Activated naive CD8-positive, alpha-beta T cell treated with anti-CD3 and anti-CD28 coated beads, Interleukin-2, amount 50 U/mL, for 24 hours (primary cell): ENCODE data around the gene SCN1A.

Source experiments
- ATAC-seq: fragments of 150-1000 bp; cut with Tn5 transposase; one replicate; pipeline ENCODE4 v1.10.0; 2021
- DNase-seq: peaks from one replicate; pipeline ENCODE4 v3.0.0; 2021
- H3K27ac Mint-ChIP-seq: one replicate; pipeline ENCODE4 v1.8.0; 2021; ENCODE audit warnings: mild to moderate bottlenecking, mixed read lengths
- H3K27me3 Mint-ChIP-seq: one replicate; pipeline ENCODE4 v1.8.0; 2021; ENCODE audit warnings: mixed read lengths
- H3K36me3 Mint-ChIP-seq: one replicate; pipeline ENCODE4 v1.8.0; 2021; ENCODE audit warnings: low read depth, mixed read lengths
- H3K4me1 Mint-ChIP-seq: one replicate; pipeline ENCODE4 v1.8.0; 2021; ENCODE audit warnings: mixed read lengths
- H3K4me3 Mint-ChIP-seq: one replicate; pipeline ENCODE4 v1.8.0; 2021; ENCODE audit warnings: mild to moderate bottlenecking, moderate library complexity, mixed read lengths
- H3K9me3 Mint-ChIP-seq: one replicate; pipeline ENCODE4 v1.8.0; 2021; ENCODE audit warnings: mixed read lengths

The SCN1A gene

GRCh38 chr2:166081131-166081632 is 46.6 kb downstream of the SCN1A start:
- H3K27ac Mint-ChIP-seq, result no peak overlapping the region
- no peaks in the 10 kb centered on the region for H3K4me1 Mint-ChIP-seq
- DNase-seq (no peak), ATAC-seq (no peak)
- H3K4me3 Mint-ChIP-seq, result no peak overlapping the region
- H3K9me3 Mint-ChIP-seq, result no peaks in the 10 kb centered on the region
- H3K27me3 Mint-ChIP-seq, result peaks cover 3% of the 10 kb centered on the region
- no peaks in the 10 kb centered on the region for H3K36me3 Mint-ChIP-seq

DNA sequence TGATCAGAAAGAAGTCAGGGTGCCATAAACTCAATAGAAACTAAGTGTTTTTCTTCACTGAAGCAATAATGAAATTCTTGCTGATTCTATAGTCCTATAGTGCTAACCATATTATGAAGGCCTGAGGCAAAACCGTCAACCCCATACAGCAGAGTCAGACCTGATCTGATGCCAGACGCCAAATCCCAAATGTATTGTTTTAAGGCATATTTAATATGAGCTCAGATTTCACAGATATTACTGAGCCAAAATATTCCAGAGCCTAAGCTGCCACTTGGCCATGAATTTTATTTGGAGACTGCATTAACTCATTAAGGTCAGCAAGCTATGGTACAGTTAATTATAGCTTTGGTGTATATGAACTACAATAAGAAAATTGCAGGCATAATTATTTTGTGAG is 53.4 kb downstream of the SCN1A start:
- Mint-ChIP-seq H3K27ac (no peak overlapping the region), H3K9me3 (no peaks in the 10 kb centered on the region), H3K4me1 (no peaks in the 10 kb centered on the region), H3K36me3 (no peaks in the 10 kb centered on the region), H3K27me3 (peaks cover 3% of the 10 kb centered on the region), H3K4me3 (no peak overlapping the region)
- DNase-seq (no peak), ATAC-seq (no peak)

DNA sequence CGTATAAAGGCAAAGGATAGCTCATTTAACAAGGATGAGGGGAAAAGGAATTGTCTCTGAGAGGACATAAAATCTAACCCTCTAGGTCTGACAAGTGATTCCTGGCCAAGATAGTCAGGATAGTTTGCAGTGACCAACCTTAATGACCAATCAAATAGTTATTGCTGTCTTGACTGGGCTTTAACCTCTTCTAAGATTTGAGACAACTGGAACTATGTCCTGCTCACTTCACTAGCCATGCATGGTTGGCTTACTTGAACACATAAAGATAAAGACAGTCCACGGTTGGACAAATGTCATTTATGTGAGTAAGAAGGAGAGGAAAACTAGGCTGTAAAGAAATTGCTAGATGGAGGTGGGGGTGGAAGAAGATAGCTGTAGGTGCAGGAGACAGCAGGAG is 53.8 kb downstream of the SCN1A start:
- no peaks in the 10 kb centered on the region for H3K36me3 Mint-ChIP-seq
- H3K4me3 Mint-ChIP-seq, result no peak overlapping the region
- no peaks in the 10 kb centered on the region for H3K9me3 Mint-ChIP-seq
- ATAC-seq (no peak), DNase-seq (no peak)
- no peak overlapping the region for H3K27ac Mint-ChIP-seq
- H3K27me3 Mint-ChIP-seq, result peaks cover 2% of the 10 kb centered on the region
- H3K4me1 Mint-ChIP-seq, result no peaks in the 10 kb centered on the region

DNA sequence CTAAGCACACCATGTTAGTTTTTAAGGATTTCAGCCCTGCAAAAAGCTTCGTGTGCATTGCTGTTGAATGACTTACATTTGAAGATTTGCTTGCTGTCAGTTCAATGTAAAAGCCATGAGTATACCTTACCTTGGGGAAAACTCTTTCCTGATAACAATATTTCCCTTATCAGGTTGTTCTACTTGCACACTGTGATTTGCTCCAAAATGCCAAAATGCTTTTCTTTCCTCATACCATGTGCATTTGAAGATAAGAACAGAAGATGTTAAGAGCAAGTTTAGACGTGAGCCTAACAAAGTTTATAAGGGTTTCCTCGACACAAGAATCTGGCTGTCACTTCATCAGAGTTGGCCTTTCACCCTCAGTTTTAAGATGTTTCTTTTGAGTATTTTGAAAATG is 57.6 kb downstream of the SCN1A start:
- DNase-seq (no peak), ATAC-seq (no peak)
- Mint-ChIP-seq H3K36me3 (no peaks in the 10 kb centered on the region), H3K4me1 (no peaks in the 10 kb centered on the region), H3K9me3 (no peaks in the 10 kb centered on the region), H3K27ac (no peak overlapping the region), H3K4me3 (no peak overlapping the region), H3K27me3 (peaks cover 10% of the 10 kb centered on the region)

DNA sequence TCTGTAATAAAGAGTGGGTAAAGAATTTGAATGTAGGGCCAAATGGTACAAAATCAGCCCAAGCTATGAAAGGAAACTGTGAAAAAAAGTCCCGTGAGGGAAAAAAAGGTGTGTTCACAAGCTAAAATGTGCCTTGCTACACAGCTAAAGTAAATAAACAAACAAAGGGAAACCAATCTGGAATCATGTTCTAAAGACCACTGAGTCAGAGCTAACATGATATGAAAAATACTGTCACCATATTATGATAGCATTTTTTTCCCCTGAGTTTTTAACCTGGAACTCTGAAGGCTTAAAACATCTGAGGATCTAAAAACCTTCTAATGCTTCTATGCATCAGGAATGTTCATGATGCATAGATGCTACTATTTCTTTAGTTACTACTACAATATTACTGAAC is 58.8 kb downstream of the SCN1A start:
- H3K36me3 Mint-ChIP-seq, result no peaks in the 10 kb centered on the region
- no peak overlapping the region for H3K27ac Mint-ChIP-seq
- no peaks in the 10 kb centered on the region for H3K9me3 Mint-ChIP-seq

DNA sequence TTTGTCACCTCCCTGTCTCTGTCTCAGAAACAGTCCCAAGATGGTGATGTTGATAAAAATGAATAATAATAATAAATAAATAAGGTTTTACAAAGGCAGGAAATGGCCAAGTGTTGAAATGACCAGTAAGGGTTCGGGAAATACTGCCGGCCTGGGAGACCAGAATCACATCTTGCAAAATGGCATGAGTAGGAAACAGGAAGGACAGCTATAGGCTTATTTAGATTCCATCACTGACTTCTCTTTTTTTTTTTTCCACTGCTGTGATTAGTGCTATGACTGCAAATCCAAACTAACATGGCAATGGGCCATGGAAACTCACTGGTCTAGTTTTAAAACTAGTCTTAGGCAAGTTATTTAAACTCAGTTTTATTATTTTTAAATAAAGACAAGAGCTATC is 60.6 kb downstream of the SCN1A start:
- no peaks in the 10 kb centered on the region for H3K4me1 Mint-ChIP-seq
- peaks cover 10% of the 10 kb centered on the region for H3K27me3 Mint-ChIP-seq
- H3K27ac Mint-ChIP-seq, result no peak overlapping the region
- DNase-seq, result no peak
- no peaks in the 10 kb centered on the region for H3K9me3 Mint-ChIP-seq
- H3K4me3 Mint-ChIP-seq, result no peak overlapping the region
- ATAC-seq, result no peak
- H3K36me3 Mint-ChIP-seq, result no peaks in the 10 kb centered on the region

More for the DNA sequence above, 58.8 kb downstream of the SCN1A start:
- Mint-ChIP-seq H3K27me3 (peaks cover 10% of the 10 kb centered on the region), H3K4me1 (no peaks in the 10 kb centered on the region), H3K4me3 (no peak overlapping the region)
- no peak for ATAC-seq
- DNase-seq, result no peak

DNA sequence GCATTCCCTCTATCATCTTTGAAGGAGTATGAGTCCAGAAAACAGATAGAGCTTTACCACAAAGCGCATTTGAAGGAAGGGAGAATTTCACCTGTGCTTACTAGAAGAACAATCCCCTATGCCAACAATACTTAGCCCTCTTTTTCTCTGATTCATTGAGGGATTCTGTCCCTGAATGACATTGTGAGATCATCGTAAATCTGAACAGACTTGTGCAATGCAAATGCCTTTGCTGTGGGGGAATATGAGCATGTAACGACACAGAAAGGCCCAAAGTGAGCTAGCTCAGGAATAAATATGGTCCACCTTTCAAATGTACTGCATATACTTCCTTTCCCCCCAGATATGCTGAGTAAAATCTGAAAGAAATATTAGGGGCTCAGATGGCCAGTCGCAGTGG is 67.6 kb downstream of the SCN1A start:
- peaks cover 3% of the 10 kb centered on the region for H3K27me3 Mint-ChIP-seq
- H3K4me1 Mint-ChIP-seq, result no peaks in the 10 kb centered on the region
- no peaks in the 10 kb centered on the region for H3K9me3 Mint-ChIP-seq
- no peak for DNase-seq
- ATAC-seq, result no peak
- no peak overlapping the region for H3K4me3 Mint-ChIP-seq
- H3K27ac Mint-ChIP-seq, result no peak overlapping the region
- no peaks in the 10 kb centered on the region for H3K36me3 Mint-ChIP-seq

DNA sequence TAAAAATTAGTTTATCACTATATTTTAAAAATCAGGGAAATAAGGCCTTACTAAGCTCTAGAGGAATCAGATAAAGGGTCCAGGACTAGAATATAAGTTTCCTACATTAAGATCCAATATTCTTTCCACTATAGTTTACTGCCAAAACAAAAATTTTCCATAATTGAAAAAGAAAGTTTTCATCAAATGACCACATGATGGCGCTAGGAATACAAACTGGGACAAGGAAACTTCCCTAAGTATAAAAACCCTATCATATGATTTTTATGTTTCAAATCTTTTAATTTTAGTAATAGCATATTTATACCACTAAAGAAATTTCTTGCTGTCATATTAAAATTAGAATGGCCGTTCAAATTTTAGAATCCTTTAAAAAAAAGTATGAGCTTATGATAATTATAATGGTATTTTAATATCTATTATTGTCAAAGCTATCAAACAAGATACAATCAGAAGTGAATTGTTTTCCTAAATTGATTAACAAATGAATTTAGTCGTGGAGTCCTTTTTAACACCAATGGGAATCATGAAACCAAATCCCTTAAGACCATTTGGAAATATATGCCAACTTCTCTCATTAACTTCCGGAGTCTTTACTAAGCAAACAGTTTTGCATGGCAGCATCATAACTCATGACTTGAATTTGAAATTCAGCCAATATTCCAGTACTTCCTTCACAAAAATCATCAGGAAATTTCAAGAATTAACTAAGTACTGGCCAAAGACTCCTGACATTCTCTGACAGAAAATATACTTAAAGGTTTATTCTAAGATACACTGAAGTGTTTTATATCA is 70.3 kb downstream of the SCN1A start:
- H3K4me1 Mint-ChIP-seq, result no peaks in the 10 kb centered on the region
- no peak for ATAC-seq
- H3K27me3 Mint-ChIP-seq, result peaks cover 3% of the 10 kb centered on the region
- no peak for DNase-seq
- no peaks in the 10 kb centered on the region for H3K36me3 Mint-ChIP-seq
- no peak overlapping the region for H3K27ac Mint-ChIP-seq
- H3K9me3 Mint-ChIP-seq, result no peaks in the 10 kb centered on the region
- no peak overlapping the region for H3K4me3 Mint-ChIP-seq

DNA sequence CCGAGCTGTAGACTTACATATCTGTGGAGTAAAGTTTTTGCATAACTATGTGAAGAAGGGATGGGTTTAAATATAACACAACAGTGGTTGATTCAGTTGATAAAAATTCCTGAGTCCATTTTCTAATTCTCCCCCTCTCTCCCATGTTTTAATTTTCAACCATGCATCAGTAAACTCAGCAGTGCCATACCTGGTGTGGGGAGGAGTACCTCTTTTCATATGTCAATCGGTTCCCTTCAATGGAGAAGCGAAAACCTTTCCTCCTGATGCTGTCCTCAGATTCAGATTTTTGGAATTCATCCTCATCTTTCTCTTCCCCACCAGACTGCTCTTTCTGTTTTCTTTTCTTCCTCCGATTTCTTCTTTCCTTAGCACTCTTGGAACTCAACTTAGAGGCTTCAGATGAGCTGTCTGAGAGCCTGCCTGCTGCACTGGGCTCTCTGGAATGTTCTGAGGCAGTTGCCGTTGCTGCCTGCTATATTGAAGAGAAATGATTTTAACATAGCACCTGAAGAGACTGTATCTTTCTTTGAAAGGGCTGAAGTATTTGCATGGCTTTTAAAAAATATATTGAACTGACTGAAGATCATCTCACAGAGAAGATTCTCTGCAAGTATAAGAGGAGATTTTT is 82.9 kb downstream of the SCN1A start:
- H3K27ac Mint-ChIP-seq, result no peak overlapping the region
- no peaks in the 10 kb centered on the region for H3K4me1 Mint-ChIP-seq
- ATAC-seq (no peak), DNase-seq (no peak)
- H3K4me3 Mint-ChIP-seq, result no peak overlapping the region
- H3K27me3 Mint-ChIP-seq, result no peaks in the 10 kb centered on the region
- no peaks in the 10 kb centered on the region for H3K36me3 Mint-ChIP-seq
- H3K9me3 Mint-ChIP-seq, result no peaks in the 10 kb centered on the region

- Mint-ChIP-seq H3K27ac (no peak overlapping the region), H3K4me3 (no peak overlapping the region), H3K4me1 (no peaks in the 10 kb centered on the region), H3K27me3 (no peaks in the 10 kb centered on the region), H3K36me3 (no peaks in the 10 kb centered on the region), H3K9me3 (no peaks in the 10 kb centered on the region)
- ATAC-seq, result no peak
- DNase-seq, result no peak
Measured at GRCh38 chr2:166042768-166043390, 84.9 kb downstream of the SCN1A start.

DNA sequence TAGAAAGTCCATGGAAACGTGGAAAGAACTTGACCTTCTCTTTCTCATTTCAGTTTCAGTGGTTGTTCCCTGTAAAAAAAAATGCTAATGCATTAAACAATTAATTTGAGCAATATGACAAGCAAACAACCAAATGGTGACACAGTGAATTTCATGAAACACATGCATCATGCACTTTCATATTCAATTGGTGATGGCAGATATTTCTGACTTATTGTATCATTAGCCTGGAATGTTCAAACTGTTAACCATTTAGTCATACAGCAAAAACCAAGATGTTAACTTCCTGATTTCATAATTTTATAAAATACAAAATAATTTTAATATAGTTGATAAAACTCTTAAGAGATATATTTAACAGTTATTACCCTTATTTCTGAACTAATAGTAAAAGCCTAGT is 85.5 kb downstream of the SCN1A start:
- no peaks in the 10 kb centered on the region for H3K27me3 Mint-ChIP-seq
- DNase-seq (no peak), ATAC-seq (no peak)
- no peak overlapping the region for H3K4me3 Mint-ChIP-seq
- no peak overlapping the region for H3K27ac Mint-ChIP-seq
- H3K36me3 Mint-ChIP-seq, result no peaks in the 10 kb centered on the region
- no peaks in the 10 kb centered on the region for H3K9me3 Mint-ChIP-seq
- no peaks in the 10 kb centered on the region for H3K4me1 Mint-ChIP-seq

DNA sequence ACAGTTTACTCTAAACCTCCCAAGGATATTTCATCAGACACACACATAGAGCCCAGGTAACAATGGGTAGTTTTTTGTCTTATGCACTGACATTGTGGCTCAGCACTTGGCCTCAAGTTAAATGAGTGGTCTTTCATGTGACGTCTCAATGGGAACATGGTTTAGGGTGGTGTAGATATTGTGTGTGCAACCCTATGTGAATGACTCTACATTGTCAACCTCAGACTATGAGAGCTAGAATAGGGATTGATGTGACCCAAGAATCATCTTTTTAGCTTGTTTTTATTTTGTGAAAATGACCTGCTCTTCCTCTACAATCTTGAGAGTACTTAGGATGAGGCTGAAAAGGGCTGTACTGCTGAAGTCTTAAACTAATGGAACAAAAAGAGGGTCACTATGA is 86.2 kb downstream of the SCN1A start:
- Mint-ChIP-seq H3K4me3 (no peak overlapping the region), H3K27me3 (no peaks in the 10 kb centered on the region), H3K36me3 (no peaks in the 10 kb centered on the region), H3K9me3 (no peaks in the 10 kb centered on the region), H3K4me1 (no peaks in the 10 kb centered on the region), H3K27ac (no peak overlapping the region)
- ATAC-seq, result no peak
- no peak for DNase-seq

- ATAC-seq (no peak), DNase-seq (no peak)
- Mint-ChIP-seq H3K4me3 (no peak overlapping the region), H3K27me3 (peaks cover 2% of the 10 kb centered on the region), H3K36me3 (no peaks in the 10 kb centered on the region), H3K9me3 (no peaks in the 10 kb centered on the region), H3K4me1 (no peaks in the 10 kb centered on the region), H3K27ac (no peak overlapping the region)
Measured at GRCh38 chr2:166032361-166032760, 95.5 kb downstream of the SCN1A start.

DNA sequence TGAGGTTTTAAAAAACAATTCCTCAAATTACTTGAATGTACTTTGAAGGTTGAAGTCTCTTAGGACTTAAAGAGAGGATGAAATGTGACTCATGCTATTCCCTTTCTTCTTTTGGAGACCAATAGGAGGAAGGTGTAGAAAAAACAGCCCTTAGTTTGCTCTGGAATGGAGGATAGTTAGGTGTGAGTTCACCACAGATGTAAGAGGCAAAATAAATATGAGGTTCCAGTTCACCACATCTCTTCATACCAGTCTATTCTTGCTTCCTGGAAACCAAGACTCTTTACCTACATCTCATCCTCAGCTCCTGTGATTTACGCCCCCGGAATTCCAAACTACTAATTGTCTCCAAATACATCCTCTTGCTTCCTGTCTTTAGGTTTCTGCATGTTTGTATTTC is 96.8 kb downstream of the SCN1A start:
- H3K4me1 Mint-ChIP-seq, result no peaks in the 10 kb centered on the region
- no peak overlapping the region for H3K4me3 Mint-ChIP-seq
- H3K9me3 Mint-ChIP-seq, result no peaks in the 10 kb centered on the region
- no peak overlapping the region for H3K27ac Mint-ChIP-seq
- no peaks in the 10 kb centered on the region for H3K36me3 Mint-ChIP-seq
- ATAC-seq (no peak), DNase-seq (no peak)
- H3K27me3 Mint-ChIP-seq, result peaks cover 2% of the 10 kb centered on the region

GRCh38 chr2:166025313-166025712 is 102.5 kb downstream of the SCN1A start:
- no peak overlapping the region for H3K4me3 Mint-ChIP-seq
- H3K4me1 Mint-ChIP-seq, result no peaks in the 10 kb centered on the region
- no peak for ATAC-seq
- H3K27ac Mint-ChIP-seq, result no peak overlapping the region
- DNase-seq, result no peak
- H3K36me3 Mint-ChIP-seq, result no peaks in the 10 kb centered on the region
- H3K27me3 Mint-ChIP-seq, result peaks cover 4% of the 10 kb centered on the region
- no peaks in the 10 kb centered on the region for H3K9me3 Mint-ChIP-seq
